Activated naive CD4-positive, alpha-beta T cell treated with anti-CD3 and anti-CD28 coated beads, Interleukin-2, amount 50 U/mL, for 24 hours (primary cell): Measurements from ENCODE around the gene C17orf78.
"Not testable (repeated sequence)": the region's sequence is repeated elsewhere in the genome, so short reads cannot be mapped to it uniquely, and the experiment has no call there.

Experiments used
- H3K27ac Mint-ChIP-seq: one replicate; pipeline ENCODE4 v1.8.0; 2021; ENCODE audit warnings: mild to moderate bottlenecking, mixed read lengths
- H3K27me3 Mint-ChIP-seq: one replicate; pipeline ENCODE4 v1.8.0; 2021; ENCODE audit warnings: mixed read lengths
- H3K36me3 Mint-ChIP-seq: one replicate; pipeline ENCODE4 v1.8.0; 2021; ENCODE audit warnings: mixed read lengths
- H3K4me1 Mint-ChIP-seq: one replicate; pipeline ENCODE4 v1.8.0; 2021; ENCODE audit warnings: mixed read lengths
- H3K4me3 Mint-ChIP-seq: one replicate; pipeline ENCODE4 v1.8.0; 2021; ENCODE audit warnings: mild to moderate bottlenecking, mixed read lengths
- H3K9me3 Mint-ChIP-seq: one replicate; pipeline ENCODE4 v1.8.0; 2021; ENCODE audit warnings: mixed read lengths

The C17orf78 gene

DNA sequence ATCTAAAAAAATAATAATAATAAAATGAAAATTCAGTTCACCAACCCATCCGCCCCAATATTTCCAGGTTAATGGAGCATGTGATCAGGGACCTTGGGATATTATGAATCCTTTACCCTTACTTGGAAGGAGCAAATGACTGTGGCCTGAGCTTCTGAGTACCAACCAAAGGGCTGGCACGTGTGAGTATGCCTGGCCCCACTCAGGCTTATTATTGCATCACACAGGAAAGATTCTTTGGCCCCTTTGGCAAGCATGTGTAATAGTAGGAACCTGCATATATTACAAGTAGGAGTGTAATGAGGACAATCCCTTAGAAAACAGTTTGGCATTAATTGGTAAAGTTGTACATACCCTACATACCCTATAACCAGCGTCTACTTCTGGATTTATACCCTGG, 7.2 kb upstream of the C17orf78 start:
- Mint-ChIP-seq H3K4me1 (no peaks in the 10 kb centered on the region), H3K4me3 (no peak overlapping the region), H3K36me3 (no peaks in the 10 kb centered on the region), H3K27ac (no peak overlapping the region), H3K27me3 (no peaks in the 10 kb centered on the region), H3K9me3 (no peaks in the 10 kb centered on the region)

DNA sequence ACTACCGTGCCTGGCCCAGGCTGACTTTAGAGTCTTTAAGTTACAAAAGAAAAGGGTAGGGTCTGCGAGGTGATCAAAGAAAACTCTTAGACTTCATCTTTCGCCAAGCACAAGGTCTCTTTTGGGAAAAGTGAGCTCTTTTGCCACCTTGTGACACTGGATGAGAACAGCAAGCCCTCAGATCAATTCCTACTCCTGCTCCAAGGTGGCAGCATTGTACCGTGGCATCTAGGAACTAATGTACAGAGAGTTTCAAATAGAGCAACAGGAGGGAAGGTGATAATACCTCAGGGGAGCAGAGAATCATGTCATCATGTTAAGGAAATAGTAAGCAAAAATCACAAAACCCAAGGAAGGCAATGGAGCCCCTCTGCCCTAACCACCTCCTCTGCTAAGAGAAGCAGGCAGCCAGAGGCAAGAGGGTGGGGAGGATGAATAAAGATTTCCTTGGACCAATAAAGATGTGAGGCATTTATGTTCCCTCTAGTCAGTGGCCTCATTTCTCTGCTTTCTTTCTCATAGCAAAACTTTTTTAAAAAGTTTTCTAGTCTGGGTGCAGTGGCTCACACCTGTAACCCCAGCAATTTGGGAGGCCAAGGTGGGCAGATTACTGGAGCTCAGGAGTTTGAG, 2.1 kb upstream of the C17orf78 start:
- no peaks in the 10 kb centered on the region for H3K4me1 Mint-ChIP-seq
- H3K36me3 Mint-ChIP-seq = no peaks in the 10 kb centered on the region
- no peaks in the 10 kb centered on the region for H3K9me3 Mint-ChIP-seq
- no peak overlapping the region for H3K27ac Mint-ChIP-seq
- no peak overlapping the region for H3K4me3 Mint-ChIP-seq
- H3K27me3 Mint-ChIP-seq = no peaks in the 10 kb centered on the region

DNA sequence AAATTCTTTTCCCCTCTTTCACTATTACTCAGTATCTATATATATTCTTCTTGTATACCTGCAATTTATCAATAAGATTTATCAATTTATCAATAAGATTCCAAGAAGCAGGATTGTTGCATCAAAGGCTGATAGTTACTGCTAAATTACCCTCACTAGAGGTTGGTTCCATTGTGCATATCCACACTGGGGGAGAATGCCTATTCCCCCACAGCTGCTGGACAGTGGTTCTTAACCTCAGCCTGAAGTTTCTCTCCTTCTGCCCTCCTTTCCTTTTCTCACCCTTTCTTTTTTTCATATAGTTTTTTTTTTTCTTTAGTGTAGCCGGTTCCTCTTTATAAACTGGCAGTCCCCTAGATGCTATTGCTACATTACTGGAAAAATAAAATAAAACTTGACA, 6.3 kb downstream of the C17orf78 start:
- H3K4me3 Mint-ChIP-seq = no peak overlapping the region
- H3K9me3 Mint-ChIP-seq = no peaks in the 10 kb centered on the region
- no peaks in the 10 kb centered on the region for H3K27me3 Mint-ChIP-seq
- H3K27ac Mint-ChIP-seq = no peak overlapping the region
- H3K4me1 Mint-ChIP-seq = no peaks in the 10 kb centered on the region
- no peaks in the 10 kb centered on the region for H3K36me3 Mint-ChIP-seq

- H3K9me3 Mint-ChIP-seq = no peaks in the 10 kb centered on the region
- H3K36me3 Mint-ChIP-seq = no peaks in the 10 kb centered on the region
- H3K4me1 Mint-ChIP-seq = no peaks in the 10 kb centered on the region
- no peaks in the 10 kb centered on the region for H3K27me3 Mint-ChIP-seq
- no peak overlapping the region for H3K4me3 Mint-ChIP-seq
- no peak overlapping the region for H3K27ac Mint-ChIP-seq
Observed at GRCh38 chr17:37384560-37385149, 8.9 kb downstream of the C17orf78 start.

- no peak overlapping the region for H3K4me3 Mint-ChIP-seq
- H3K27ac Mint-ChIP-seq = no peak overlapping the region
- H3K9me3 Mint-ChIP-seq = no peaks in the 10 kb centered on the region
- no peaks in the 10 kb centered on the region for H3K36me3 Mint-ChIP-seq
- H3K4me1 Mint-ChIP-seq = no peaks in the 10 kb centered on the region
- no peaks in the 10 kb centered on the region for H3K27me3 Mint-ChIP-seq
Observed at GRCh38 chr17:37385474-37385990, 9.7 kb downstream of the C17orf78 start.

DNA sequence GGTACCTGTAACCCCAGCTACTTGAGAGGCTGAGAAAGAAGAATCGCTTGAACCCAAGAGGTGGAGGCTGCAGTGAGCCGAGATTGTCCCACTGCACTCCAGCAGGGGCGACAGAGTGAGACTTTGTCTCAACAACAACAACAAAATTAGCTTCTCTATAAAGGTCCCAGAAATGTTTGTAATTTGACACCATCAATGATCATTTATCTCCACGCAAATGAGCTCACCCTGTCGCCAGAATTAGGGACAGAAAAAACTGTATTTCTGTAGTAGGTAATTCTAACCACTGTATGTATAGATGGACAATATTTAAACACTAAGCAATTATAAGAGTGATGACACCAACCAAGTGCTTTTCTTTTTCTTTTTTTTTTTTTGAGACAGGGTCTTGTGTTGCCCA, 10.7 kb downstream of the C17orf78 start:
- H3K9me3 Mint-ChIP-seq = no peaks in the 10 kb centered on the region
- H3K4me1 Mint-ChIP-seq = peaks cover 2% of the 10 kb centered on the region
- no peak overlapping the region for H3K27ac Mint-ChIP-seq
- H3K4me3 Mint-ChIP-seq = no peak overlapping the region
- no peaks in the 10 kb centered on the region for H3K27me3 Mint-ChIP-seq
- no peaks in the 10 kb centered on the region for H3K36me3 Mint-ChIP-seq

- Mint-ChIP-seq H3K27me3 (no peaks in the 10 kb centered on the region), H3K4me3 (no peak overlapping the region), H3K4me1 (peaks cover 14% of the 10 kb centered on the region), H3K27ac (no peak overlapping the region), H3K9me3 (no peaks in the 10 kb centered on the region), H3K36me3 (no peaks in the 10 kb centered on the region)
Observed at GRCh38 chr17:37388266-37388665, 12.5 kb downstream of the C17orf78 start.

DNA sequence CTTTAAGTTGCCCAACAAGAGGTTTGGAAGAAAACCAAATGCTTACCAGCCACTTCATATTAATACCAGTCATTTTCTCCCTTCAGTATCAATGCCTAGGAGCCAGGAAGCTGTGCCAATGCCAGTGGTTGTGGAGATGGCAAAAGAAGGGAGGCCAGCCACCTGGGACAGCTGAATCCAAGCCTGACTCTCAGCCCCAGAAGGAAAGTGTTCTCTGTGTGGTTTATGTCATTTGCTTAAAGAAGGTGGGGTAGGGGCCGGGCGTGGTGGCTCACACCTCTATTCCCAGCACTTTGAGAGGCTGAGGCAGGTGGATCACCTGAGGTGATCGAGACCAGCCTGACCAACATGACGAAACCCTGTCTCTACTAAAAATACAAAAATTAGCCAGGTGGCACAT, 13.4 kb downstream of the C17orf78 start:
- no peak overlapping the region for H3K27ac Mint-ChIP-seq
- H3K27me3 Mint-ChIP-seq = no peaks in the 10 kb centered on the region
- peaks cover 14% of the 10 kb centered on the region for H3K4me1 Mint-ChIP-seq
- H3K36me3 Mint-ChIP-seq = no peaks in the 10 kb centered on the region
- no peak overlapping the region for H3K4me3 Mint-ChIP-seq
- H3K9me3 Mint-ChIP-seq = no peaks in the 10 kb centered on the region

- no peaks in the 10 kb centered on the region for H3K9me3 Mint-ChIP-seq
- no peaks in the 10 kb centered on the region for H3K36me3 Mint-ChIP-seq
- H3K4me3 Mint-ChIP-seq = no peak overlapping the region
- H3K4me1 Mint-ChIP-seq = peaks cover 14% of the 10 kb centered on the region
- no peak overlapping the region for H3K27ac Mint-ChIP-seq
- H3K27me3 Mint-ChIP-seq = no peaks in the 10 kb centered on the region
Observed at GRCh38 chr17:37391146-37391545, 15.4 kb downstream of the C17orf78 start.

- Mint-ChIP-seq H3K27me3 (no peaks in the 10 kb centered on the region), H3K27ac (no peak overlapping the region), H3K4me1 (peaks cover 14% of the 10 kb centered on the region), H3K9me3 (no peaks in the 10 kb centered on the region), H3K4me3 (no peak overlapping the region), H3K36me3 (no peaks in the 10 kb centered on the region)
Observed at GRCh38 chr17:37392024-37392590, 16.3 kb downstream of the C17orf78 start.

DNA sequence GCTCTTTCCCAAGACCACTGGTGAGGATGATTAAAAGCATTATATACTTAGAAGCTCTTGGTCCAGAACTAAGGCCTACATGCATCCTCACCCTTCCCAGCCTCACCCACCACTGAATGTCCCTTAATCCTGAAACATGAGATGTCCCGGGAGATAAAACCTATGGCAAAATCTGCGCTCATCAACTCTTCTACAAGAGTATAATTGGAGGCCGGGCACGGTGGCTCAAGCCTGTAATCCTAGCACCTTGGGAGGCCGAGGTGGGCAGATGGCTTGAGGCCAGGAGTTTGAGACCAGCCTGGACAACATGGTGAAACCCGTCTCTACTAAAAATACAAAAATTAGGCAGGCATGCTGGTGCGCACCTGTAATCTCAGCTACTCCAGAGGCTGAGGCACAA, 17.6 kb downstream of the C17orf78 start:
- Mint-ChIP-seq H3K4me3 (no peak overlapping the region), H3K27me3 (no peaks in the 10 kb centered on the region), H3K9me3 (no peaks in the 10 kb centered on the region), H3K27ac (no peak overlapping the region), H3K4me1 (peaks cover 17% of the 10 kb centered on the region), H3K36me3 (no peaks in the 10 kb centered on the region)

GRCh38 chr17:37399265-37399803, 23.5 kb downstream of the C17orf78 start:
- Mint-ChIP-seq H3K27me3 (no peaks in the 10 kb centered on the region), H3K4me1 (peaks cover 22% of the 10 kb centered on the region), H3K36me3 (no peaks in the 10 kb centered on the region), H3K4me3 (no peak overlapping the region), H3K27ac (no peak overlapping the region), H3K9me3 (no peaks in the 10 kb centered on the region)

- Mint-ChIP-seq H3K27ac (no peak overlapping the region), H3K4me1 (peaks cover 31% of the 10 kb centered on the region), H3K36me3 (peaks cover 1% of the 10 kb centered on the region), H3K27me3 (no peaks in the 10 kb centered on the region), H3K4me3 (no peak overlapping the region), H3K9me3 (no peaks in the 10 kb centered on the region)
Observed at GRCh38 chr17:37400505-37400904, 24.7 kb downstream of the C17orf78 start.

GRCh38 chr17:37405522-37405921, 29.7 kb downstream of the C17orf78 start:
- H3K27me3 Mint-ChIP-seq, H3K36me3 Mint-ChIP-seq, H3K9me3 Mint-ChIP-seq: not testable (repeated sequence)
- H3K4me1 Mint-ChIP-seq = peaks cover 48% of the 10 kb centered on the region
- peak overlapping the region; percentile 99 for H3K4me3 Mint-ChIP-seq
- peak overlapping the region; percentile 98 for H3K27ac Mint-ChIP-seq

- peak overlapping the region; percentile 99 for H3K4me3 Mint-ChIP-seq
- H3K4me1 Mint-ChIP-seq = peaks cover 53% of the 10 kb centered on the region
- H3K36me3 Mint-ChIP-seq = peaks cover 1% of the 10 kb centered on the region
- no peaks in the 10 kb centered on the region for H3K27me3 Mint-ChIP-seq
- no peaks in the 10 kb centered on the region for H3K9me3 Mint-ChIP-seq
- H3K27ac Mint-ChIP-seq = peak overlapping the region; percentile 98
Observed at GRCh38 chr17:37405955-37406634, 30.3 kb downstream of the C17orf78 start.
